ENCODE results near the gene ANGPTL8. TPM values are rescaled to one million over a fixed set of nuclear protein-coding genes. Genes with fewer than 3 reads are reported as not detected.

ANGPTL8 gene
- total and polyA plus RNA-seq, 7 experiments from 2014 or later: not detected

GRCh38 chr19:11198769-11199424 lies 40.5 kb upstream of the ANGPTL8 start:
- H3K27ac ChIP-seq (ENCODE audit: low read depth, low read length): no peak overlapping the region
- ChIA-PET CTCF (no interaction called here), POLR2A (no interaction called here)
- intact Hi-C loops (cut with micrococcal nuclease): no loop called here
- ATAC-seq: no peak
- peaks cover 0 to 2% (median 0%) of the 10 kb centered on the region in 11 donors for H3K9me3 Mint-ChIP-seq
- no peaks in the 10 kb centered on the region for H3K36me3 ChIP-seq (ENCODE audit: control insufficient read depth in 2 of 3, insufficient read depth in 3 of 3, low read length in 3 of 3)
- no peak for DNase-seq
- H3K4me1 Mint-ChIP-seq: peaks cover 0 to 15% (median 6%) of the 10 kb centered on the region in 7 donors
- H3K27me3 Mint-ChIP-seq: peaks cover 5 to 23% (median 17%) of the 10 kb centered on the region in 5 donors
- H3K4me3 ChIP-seq (ENCODE audit: low read length): no peak overlapping the region
- peak overlapping the region in 1 of 9 donors; percentile 29 for H3K27ac Mint-ChIP-seq
- H3K4me3 Mint-ChIP-seq: peak overlapping the region in 6 of 10 donors; percentile 23 to 84 (median 54)
- H3K27me3 ChIP-seq (ENCODE audit: control insufficient read depth in 2 of 2, insufficient read depth in 2 of 2, low read length in 2 of 2): peaks cover 0 to 3% of the 10 kb centered on the region in 2 donors
- no peaks in the 10 kb centered on the region for H3K36me3 Mint-ChIP-seq
- H3K4me1 ChIP-seq (ENCODE audit: control insufficient read depth in 2 of 2, insufficient read depth in 2 of 2, low read length in 2 of 2): peaks cover 0 to 13% of the 10 kb centered on the region in 2 donors
- no peaks in the 10 kb centered on the region for H3K9me3 ChIP-seq (ENCODE audit: control insufficient read depth in 2 of 3, low read length in 3 of 3)

- Mint-ChIP-seq H3K36me3 (no peaks in the 10 kb centered on the region), H3K9me3 (peaks cover 0 to 2% (median 0%) of the 10 kb centered on the region in 11 donors)
- intact Hi-C loops (cut with micrococcal nuclease): no loop called here
These were observed 39.9 kb upstream of the ANGPTL8 start for GRCh38 chr19:11199517-11199916.

GRCh38 chr19:11200015-11200574 lies 39.3 kb upstream of the ANGPTL8 start:
- no peak overlapping the region for H3K27ac Mint-ChIP-seq
- intact Hi-C loops (cut with micrococcal nuclease): loop anchor here in 1 of 2 donors (5.0 kb wide), 1 partner anchor 163 kb away; no protein-coding TSS in a partner anchor
- peaks cover 0 to 2% (median 0%) of the 10 kb centered on the region in 11 donors for H3K9me3 Mint-ChIP-seq
- H3K4me1 ChIP-seq (ENCODE audit: control insufficient read depth in 2 of 2, insufficient read depth in 2 of 2, low read length in 2 of 2): peaks cover 0 to 10% of the 10 kb centered on the region in 2 donors
- ATAC-seq (no peak), DNase-seq (no peak)
- peaks cover 0 to 12% (median 6%) of the 10 kb centered on the region in 7 donors for H3K4me1 Mint-ChIP-seq
- no peaks in the 10 kb centered on the region for H3K36me3 ChIP-seq (ENCODE audit: control insufficient read depth in 2 of 3, insufficient read depth in 3 of 3, low read length in 3 of 3)
- ChIA-PET CTCF (no interaction called here), POLR2A (no interaction called here)
- no peak overlapping the region for H3K4me3 ChIP-seq (ENCODE audit: low read length)
- H3K4me3 Mint-ChIP-seq: no peak overlapping the region
- no peak overlapping the region for H3K27ac ChIP-seq (ENCODE audit: low read depth, low read length)
- peaks cover 0 to 3% of the 10 kb centered on the region in 2 donors for H3K27me3 ChIP-seq (ENCODE audit: control insufficient read depth in 2 of 2, insufficient read depth in 2 of 2, low read length in 2 of 2)
- H3K36me3 Mint-ChIP-seq: no peaks in the 10 kb centered on the region
- H3K27me3 Mint-ChIP-seq: peaks cover 5 to 31% (median 17%) of the 10 kb centered on the region in 5 donors
- H3K9me3 ChIP-seq (ENCODE audit: control insufficient read depth in 2 of 3, low read length in 3 of 3): no peaks in the 10 kb centered on the region

More at GRCh38 chr19:11199517-11199916, 39.9 kb upstream of the ANGPTL8 start:
- Histone ChIP-seq H3K9me3 (ENCODE audit: control insufficient read depth in 2 of 3, low read length in 3 of 3) (no peaks in the 10 kb centered on the region), H3K4me3 (ENCODE audit: low read length) (no peak overlapping the region), H3K27me3 (ENCODE audit: control insufficient read depth in 2 of 2, insufficient read depth in 2 of 2, low read length in 2 of 2) (peaks cover 0 to 3% of the 10 kb centered on the region in 2 donors), H3K27ac (ENCODE audit: low read depth, low read length) (no peak overlapping the region), H3K36me3 (ENCODE audit: control insufficient read depth in 2 of 3, insufficient read depth in 3 of 3, low read length in 3 of 3) (no peaks in the 10 kb centered on the region), H3K4me1 (ENCODE audit: control insufficient read depth in 2 of 2, insufficient read depth in 2 of 2, low read length in 2 of 2) (peaks cover 0 to 13% of the 10 kb centered on the region in 2 donors)
- Mint-ChIP-seq H3K4me3 (peak overlapping the region in 3 of 10 donors; percentile 18 to 68 (median 32)), H3K27me3 (peaks cover 5 to 25% (median 17%) of the 10 kb centered on the region in 5 donors), H3K27ac (no peak overlapping the region), H3K4me1 (peaks cover 0 to 15% (median 6%) of the 10 kb centered on the region in 7 donors)
- no peak for ATAC-seq
- ChIA-PET POLR2A (no interaction called here), CTCF (no interaction called here)
- no peak for DNase-seq

GRCh38 chr19:11200931-11201330 lies 38.5 kb upstream of the ANGPTL8 start:
- no peak overlapping the region for H3K27ac ChIP-seq (ENCODE audit: low read depth, low read length)
- Mint-ChIP-seq H3K4me3 (no peak overlapping the region), H3K27me3 (peaks cover 0 to 28% (median 12%) of the 10 kb centered on the region in 5 donors), H3K9me3 (no peaks in the 10 kb centered on the region), H3K4me1 (peaks cover 0 to 8% (median 0%) of the 10 kb centered on the region in 7 donors), H3K27ac (no peak overlapping the region), H3K36me3 (no peaks in the 10 kb centered on the region)
- DNase-seq: no peak
- intact Hi-C loops (cut with micrococcal nuclease): loop anchor here in 1 of 2 donors (5.0 kb wide), 1 partner anchor 164 kb away; no protein-coding TSS in a partner anchor
- ChIA-PET POLR2A (no interaction called here), CTCF (no interaction called here)
- peaks cover 0 to 3% of the 10 kb centered on the region in 2 donors for H3K27me3 ChIP-seq (ENCODE audit: control insufficient read depth in 2 of 2, insufficient read depth in 2 of 2, low read length in 2 of 2)
- no peak for ATAC-seq
- peaks cover 0 to 4% of the 10 kb centered on the region in 2 donors for H3K4me1 ChIP-seq (ENCODE audit: control insufficient read depth in 2 of 2, insufficient read depth in 2 of 2, low read length in 2 of 2)
- H3K9me3 ChIP-seq (ENCODE audit: control insufficient read depth in 2 of 3, low read length in 3 of 3): no peaks in the 10 kb centered on the region
- H3K36me3 ChIP-seq (ENCODE audit: control insufficient read depth in 2 of 3, insufficient read depth in 3 of 3, low read length in 3 of 3): no peaks in the 10 kb centered on the region
- no peak overlapping the region for H3K4me3 ChIP-seq (ENCODE audit: low read length)

- CTCF ChIA-PET: interaction anchor here (1.0 kb wide), 1 partner anchor 166 kb away, joined by 4 read pairs; no protein-coding TSS in a partner anchor
- H3K36me3 Mint-ChIP-seq: no peaks in the 10 kb centered on the region
- no peak overlapping the region for H3K4me3 Mint-ChIP-seq
These were observed 37.6 kb upstream of the ANGPTL8 start for GRCh38 chr19:11201791-11202190.

GRCh38 chr19:11202488-11203193 lies 36.8 kb upstream of the ANGPTL8 start:
- no peaks in the 10 kb centered on the region for H3K36me3 Mint-ChIP-seq
- Histone ChIP-seq H3K27ac (ENCODE audit: low read depth, low read length) (no peak overlapping the region), H3K27me3 (ENCODE audit: control insufficient read depth in 2 of 2, insufficient read depth in 2 of 2, low read length in 2 of 2) (no peaks in the 10 kb centered on the region), H3K9me3 (ENCODE audit: control insufficient read depth in 2 of 3, low read length in 3 of 3) (no peaks in the 10 kb centered on the region), H3K4me3 (ENCODE audit: low read length) (no peak overlapping the region), H3K36me3 (ENCODE audit: control insufficient read depth in 2 of 3, insufficient read depth in 3 of 3, low read length in 3 of 3) (no peaks in the 10 kb centered on the region), H3K4me1 (ENCODE audit: control insufficient read depth in 2 of 2, insufficient read depth in 2 of 2, low read length in 2 of 2) (no peaks in the 10 kb centered on the region)
- CTCF ChIA-PET: interaction anchor here (1.0 to 1.2 kb wide), 2 partner anchors 68 to 167 kb away, joined by 4 read pairs; no protein-coding TSS in a partner anchor
- ATAC-seq: no peak
- peaks cover 0 to 23% (median 7%) of the 10 kb centered on the region in 5 donors for H3K27me3 Mint-ChIP-seq
- H3K4me3 Mint-ChIP-seq: no peak overlapping the region
- no peak for DNase-seq
- no peaks in the 10 kb centered on the region for H3K9me3 Mint-ChIP-seq
- H3K27ac Mint-ChIP-seq: no peak overlapping the region
- H3K4me1 Mint-ChIP-seq: peaks cover 0 to 4% (median 0%) of the 10 kb centered on the region in 7 donors
- POLR2A ChIA-PET: no interaction called here
- intact Hi-C loops (cut with micrococcal nuclease): loop anchor here (1.0 to 5.0 kb wide), 2 partner anchors 65 to 165 kb away; no protein-coding TSS in a partner anchor

More at GRCh38 chr19:11201791-11202190, 37.6 kb upstream of the ANGPTL8 start:
- intact Hi-C loops (cut with micrococcal nuclease): loop anchor here in 1 of 2 donors (5.0 kb wide), 1 partner anchor 164 kb away; no protein-coding TSS in a partner anchor
- ATAC-seq (no peak), DNase-seq (no peak)
- Histone ChIP-seq H3K4me3 (ENCODE audit: low read length) (no peak overlapping the region), H3K27me3 (ENCODE audit: control insufficient read depth in 2 of 2, insufficient read depth in 2 of 2, low read length in 2 of 2) (no peaks in the 10 kb centered on the region), H3K27ac (ENCODE audit: low read depth, low read length) (no peak overlapping the region), H3K36me3 (ENCODE audit: control insufficient read depth in 2 of 3, insufficient read depth in 3 of 3, low read length in 3 of 3) (no peaks in the 10 kb centered on the region), H3K4me1 (ENCODE audit: control insufficient read depth in 2 of 2, insufficient read depth in 2 of 2, low read length in 2 of 2) (peaks cover 0 to 4% of the 10 kb centered on the region in 2 donors), H3K9me3 (ENCODE audit: control insufficient read depth in 2 of 3, low read length in 3 of 3) (no peaks in the 10 kb centered on the region)
- Mint-ChIP-seq H3K4me1 (peaks cover 0 to 6% (median 0%) of the 10 kb centered on the region in 7 donors), H3K27ac (no peak overlapping the region), H3K9me3 (no peaks in the 10 kb centered on the region), H3K27me3 (peaks cover 0 to 23% (median 7%) of the 10 kb centered on the region in 5 donors)
- POLR2A ChIA-PET: no interaction called here
